K562 (cell line): ENCODE results near the gene SNX30. TPM values are rescaled to one million over a fixed set of nuclear protein-coding genes. Genes with fewer than 3 reads are reported as not detected.
A peak's percentile ranks its signal among the peaks of the same experiment; 100 is the strongest.

Source experiments
- ARID2 ChIP-seq: fragments of 450-650 bp; IDR thresholded peaks from 2 replicates; pipeline ENCODE4 v1.6.1; 2017; ENCODE audit warnings: antibody characterized with exemption, mild to moderate bottlenecking
- FIP1L1 ChIP-seq: fragments of 200-400 bp; formaldehyde crosslinking; IDR thresholded peaks from 2 replicates; pipeline ENCODE4 v1.6.1; 2018; ENCODE audit warnings: mild to moderate bottlenecking, low read depth, low read length; ENCODE audit not compliant: poor library complexity, severe bottlenecking
- ILF3 ChIP-seq: fragments of 450-650 bp; IDR thresholded peaks from 2 replicates; pipeline ENCODE4 v1.6.1; 2018; ENCODE audit warnings: antibody characterized with exemption, mild to moderate bottlenecking, moderate library complexity, borderline replicate concordance
- MAZ ChIP-seq, 2 experiments: fragments of 450-650 bp in 1 of 2; sonication (generic) in 1 of 2; formaldehyde crosslinking; IDR thresholded peaks in 1 of 2; conservative IDR thresholded peaks in 1 of 2; 2 replicates each; pipeline versions ENCODE4 v1.4.0 to v1.5.0; 2020; ENCODE audit warnings: mild to moderate bottlenecking in 1 of 2, missing genetic modification reagents in 1 of 2
- MYBL2 ChIP-seq, 2 experiments: fragments of 450-650 bp in 1 of 2; sonication (generic) in 1 of 2; formaldehyde crosslinking in 1 of 2; IDR thresholded peaks; 2 replicates each; pipeline versions ENCODE4 v1.6.1 to v1.8.1; 2017 to 2022; ENCODE audit warnings: borderline replicate concordance in 1 of 2, inconsistent platforms in 1 of 2, low read depth in 1 of 2, mild to moderate bottlenecking in 1 of 2, missing genetic modification reagents in 1 of 2, moderate library complexity in 1 of 2
- NCOA6 ChIP-seq: fragments of 450-650 bp; IDR thresholded peaks from 2 replicates; pipeline ENCODE4 v1.6.1; 2017; ENCODE audit warnings: mild to moderate bottlenecking
- SAP30 ChIP-seq: fragments of 200-600 bp; sonication (generic); IDR thresholded peaks from 2 replicates; pipeline ENCODE4 v1.6.1; 2012; ENCODE audit warnings: borderline replicate concordance, low read depth, mild to moderate bottlenecking, moderate library complexity, low read length, control low read depth, inconsistent platforms; ENCODE audit not compliant: insufficient read depth, poor library complexity, severe bottlenecking
- SIN3B ChIP-seq: fragments of 450-650 bp; IDR thresholded peaks from 2 replicates; pipeline ENCODE4 v1.6.1; 2017; ENCODE audit warnings: low read depth, mild to moderate bottlenecking, moderate library complexity
- SMAD2 ChIP-seq: fragments of 150-350 bp; IDR thresholded peaks from 2 replicates; pipeline ENCODE4 v1.6.1; 2014; ENCODE audit warnings: low read depth, mild to moderate bottlenecking, low read length
- SRSF9 ChIP-seq: fragments of 200-400 bp; formaldehyde crosslinking; IDR thresholded peaks from 2 replicates; pipeline ENCODE4 v1.6.1; 2017; ENCODE audit warnings: low read depth, low read length, borderline replicate concordance
- STAT5A ChIP-seq: IDR thresholded peaks from 2 replicates; pipeline ENCODE4 v1.6.1; 2012; ENCODE audit warnings: low read length, inconsistent platforms, borderline replicate concordance
- STAT6 ChIP-seq: sonication (generic); formaldehyde crosslinking; IDR thresholded peaks from 2 replicates; pipeline ENCODE4 v1.8.1; 2023; ENCODE audit warnings: mild to moderate bottlenecking, missing genetic modification reagents
- TAF1 ChIP-seq: IDR thresholded peaks from 2 replicates; pipeline ENCODE4 v1.6.1; 2011; ENCODE audit warnings: mild to moderate bottlenecking, low read length, moderate library complexity; ENCODE audit not compliant: insufficient read depth, control insufficient read depth, severe bottlenecking; ENCODE audit errors: extremely low read depth
- UBTF ChIP-seq, 2 experiments: IDR thresholded peaks; 2 replicates each; pipeline ENCODE4 v1.6.1; 2012; ENCODE audit warnings: improper control_type of control experiment in 2 of 2, low read depth in 2 of 2, low read length in 2 of 2, borderline replicate concordance in 1 of 2
- ZNF212 ChIP-seq: fragments of 450-650 bp; formaldehyde crosslinking; IDR thresholded peaks from 2 replicates; pipeline ENCODE4 v1.4.0; 2020; ENCODE audit warnings: mild to moderate bottlenecking
- ZNF512 ChIP-seq: IDR thresholded peaks from 2 replicates; pipeline ENCODE4 v1.6.1; 2016; ENCODE audit warnings: missing genetic modification characterization, missing compliant biosample characterization
- polyA plus RNA-seq, 8 experiments: library from polyadenylated mRNA; depleted of rRNA in 4 of 8; stranded (reverse) in 5 of 8; unstranded in 3 of 8; fragments of >200 nt; fragmentation: Nextera tagmentation in 2 of 8; fragmentation: Illumina TruSeq in 1 of 8; extraction: Ambion mirVana in 2 of 8; extraction: Trizol in 1 of 8; gene quantifications; 2 replicates each; pipeline versions ENCODE4 v1.2.1 to v1.2.3, GENCODE V29; 2011 to 2014; ENCODE audit warnings: inconsistent platforms in 1 of 8, missing spikeins in 1 of 8
- total RNA-seq, 7 experiments: library from RNA; depleted of rRNA in 6 of 7; stranded (reverse); fragments of >200 nt in 6 of 7; fragmentation: Illumina TruSeq in 2 of 7; extraction: Trizol in 2 of 7; gene quantifications; 2 replicates each; pipeline versions ENCODE4 v1.2.1 to v1.2.3, GENCODE V29; 2011 to 2021; ENCODE audit warnings: low replicate concordance in 1 of 7

The SNX30 gene
- total and polyA plus RNA-seq, 9 of the 15 experiments (the other 6 are each of a cell fraction or from before 2014, with no cell fraction given): 0.76 to 5.9 (median 3.3) TPM

GRCh38 chr9:112844771-112845542 is 94.4 kb downstream of the SNX30 start (continued):
- no peak for TF ChIP-seq SRSF9
- no peak for TF ChIP-seq FIP1L1
- no peak for TF ChIP-seq SIN3B
- TF ChIP-seq MAZ (CRISPR knock-in tag; conservative IDR thresholded peaks at IDR 0.05 in 1 of 2, IDR thresholded peaks at IDR 0.05 in 1 of 2): 0 out of 4 replicates have a peak, but pooled peaks of 1 of the 2 experiments have one; percentile 46
- peak; percentile 75 for TF ChIP-seq MYBL2 (IDR thresholded peaks at IDR 0.05; ENCODE audit: low read depth)
- TF ChIP-seq MYBL2 (CRISPR knock-in tag; IDR thresholded peaks at IDR 0.05; ENCODE audit: borderline replicate concordance): no peak
- no peak for TF ChIP-seq SAP30
- no peak for TF ChIP-seq ZNF212 (CRISPR knock-in tag)
- TF ChIP-seq TAF1: no peak
- no peak for TF ChIP-seq SMAD2
- 0 out of 2 replicates have a peak, but pooled peaks have one; percentile 17 for TF ChIP-seq ARID2
- TF ChIP-seq UBTF (IDR thresholded peaks at IDR 0.05; ENCODE audit: borderline replicate concordance in 1 of 2, low read depth in 2 of 2, low read length in 2 of 2): no peak
- TF ChIP-seq ZNF512 (tag): no peak
- no peak for TF ChIP-seq STAT6 (CRISPR knock-in tag)
- no peak for TF ChIP-seq NCOA6
- no peak for TF ChIP-seq STAT5A
- no peak for TF ChIP-seq ILF3
